ENCODE measurements around the gene CYP4B1. TPM values are rescaled to one million over a fixed set of nuclear protein-coding genes. Genes with fewer than 3 reads are reported as not detected.

Gene CYP4B1
- total and polyA plus RNA-seq, 10 of the 15 experiments (the other 5 are each of a cell fraction or from before 2014, with no cell fraction given): 0.38 TPM; not detected in 9

- TF ChIP-seq E2F8 (IDR thresholded peaks at IDR 0.05; ENCODE audit: low read depth, partially characterized antibody): no peak
Observed at GRCh38 chr1:46822248-46822826, 23.5 kb downstream of the CYP4B1 start (continued).

- TF ChIP-seq IKZF2 (IDR thresholded peaks at IDR 0.05) (no peak), NBN (IDR thresholded peaks at IDR 0.05) (no peak), RAD21 (IDR thresholded peaks at IDR 0.05; ENCODE audit: insufficient read depth, low read depth, low read length) (no peak), HSF1 (IDR thresholded peaks at IDR 0.05; ENCODE audit: low read depth, low read length) (no peak), CEBPZ (IDR thresholded peaks at IDR 0.05; ENCODE audit: low read depth, low read length) (no peak), BRCA1 (IDR thresholded peaks at IDR 0.05; ENCODE audit: low read depth, low read length) (no peak), MXI1 (IDR thresholded peaks at IDR 0.05; ENCODE audit: low read depth, low read length) (no peak), USF1 (IDR thresholded peaks at IDR 0.05; ENCODE audit: borderline replicate concordance, extremely low read length, insufficient read depth, low read depth, low read length) (no peak)
- Histone ChIP-seq H3K4me1 (ENCODE audit: control insufficient read depth, insufficient read depth, low read length) (no peaks in the 10 kb centered on the region), H3K27me3 (replicated peaks in 1 of 2; ENCODE audit: control insufficient read depth in 2 of 2, insufficient read depth in 2 of 2, low read length in 1 of 2) (no peaks in the 10 kb centered on the region), H3K4me3 (no peak overlapping the region), H3K27ac (ENCODE audit: control insufficient read depth, insufficient read depth) (no peak overlapping the region), H3K9ac (ENCODE audit: control insufficient read depth, insufficient read depth, low read length) (no peak overlapping the region), H3K36me3 (ENCODE audit: control insufficient read depth in 2 of 2, insufficient read depth in 2 of 2, low read length in 1 of 2) (no peaks in the 10 kb centered on the region), H3K79me2 (ENCODE audit: control insufficient read depth, insufficient read depth, low read length) (no peaks in the 10 kb centered on the region), H4K20me1 (ENCODE audit: control insufficient read depth, insufficient read depth) (no peaks in the 10 kb centered on the region), H2AFZ (ENCODE audit: control insufficient read depth, low read depth, low read length) (no peak overlapping the region), H3K4me2 (ENCODE audit: control insufficient read depth, insufficient read depth) (no peak overlapping the region), H3K9me3 (replicated peaks; ENCODE audit: control insufficient read depth, insufficient read depth, low read length) (no peaks in the 10 kb centered on the region)
- CTCF ChIA-PET: no interaction called here
- SMC1A ChIA-PET (ENCODE audit: uncharacterized antibody, unreplicated experiment): no interaction called here
- FAIRE-seq (no peak), ATAC-seq (no peak), DNase-seq (ENCODE audit: low read depth, low spot score) (no peak)
- no TSS peak for BruUV-seq (replicated peaks)
- 0% methylated on average over 2 of the region's 2 CpGs for WGBS (ENCODE audit: insufficient coverage, insufficient replicate concordance, low lambda C conversion rate, missing lambda C conversion rate)
- POLR2A ChIA-PET: no interaction called here
- in situ Hi-C loops (cut with MboI): no loop called here
- intact Hi-C loops (cut with micrococcal nuclease; ENCODE audit: unreplicated experiment): no loop called here
- RAD21 ChIA-PET (ENCODE audit: unreplicated experiment): no interaction called here
Observed at GRCh38 chr1:46823151-46823550, 24.3 kb downstream of the CYP4B1 start.

All from GM12878 (cell line).